NB4 (cell line): ENCODE measurements around the gene SH2D3C.

Source experiments
- CTCF ChIP-seq: IDR thresholded peaks from one replicate; pipeline ENCODE4 v1.5.1; 2012; ENCODE audit warnings: low read depth, low read length
- POLR2A ChIP-seq: IDR thresholded peaks from 2 replicates; pipeline ENCODE4 v1.6.1; 2011; ENCODE audit warnings: mild to moderate bottlenecking; ENCODE audit not compliant: insufficient read length; ENCODE audit errors: extremely low read depth

DNA sequence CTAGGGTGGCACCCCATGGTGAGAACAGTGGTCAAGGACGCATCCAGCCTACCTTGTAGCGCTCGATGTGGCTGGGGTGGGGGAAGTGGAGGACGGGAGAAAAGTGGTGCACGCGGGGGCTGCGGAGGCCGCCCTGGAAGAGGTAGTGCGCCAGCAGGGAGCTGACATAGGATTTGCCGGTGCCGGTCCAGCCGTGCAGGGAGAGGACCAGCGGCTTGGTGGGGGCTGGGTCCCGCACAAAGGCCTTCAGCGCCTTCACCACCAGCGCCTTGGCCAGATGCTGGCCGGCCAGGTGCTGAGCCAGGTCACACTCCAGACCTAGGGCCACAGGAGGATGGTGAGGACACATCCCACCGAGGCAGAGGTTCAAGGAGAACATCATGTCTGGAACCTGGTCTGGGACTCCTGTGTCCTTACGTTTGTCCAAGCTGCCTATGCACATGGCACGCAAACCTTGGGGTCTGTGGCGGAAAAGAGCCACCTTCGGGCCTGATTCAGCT is 44.2 kb downstream of the SH2D3C start:
- TF ChIP-seq CTCF: no peak
- TF ChIP-seq POLR2A: no peak
